NCI-H1436 treated with DMSO at 0.1 percent for 48 hours (cell line): ENCODE measurements around the gene HPSE2.
"Not testable (repeated sequence)": the region's sequence is repeated elsewhere in the genome, so short reads cannot be mapped to it uniquely, and the experiment has no call there.

Source experiments
- DNase-seq: peaks from one replicate; lab custom pipeline; 2025; lab: John Stamatoyannopoulos, UW

HPSE2 gene

GRCh38 chr10:98563811-98564210, 671.8 kb downstream of the HPSE2 start:
- DNase-seq = no peak

DNA sequence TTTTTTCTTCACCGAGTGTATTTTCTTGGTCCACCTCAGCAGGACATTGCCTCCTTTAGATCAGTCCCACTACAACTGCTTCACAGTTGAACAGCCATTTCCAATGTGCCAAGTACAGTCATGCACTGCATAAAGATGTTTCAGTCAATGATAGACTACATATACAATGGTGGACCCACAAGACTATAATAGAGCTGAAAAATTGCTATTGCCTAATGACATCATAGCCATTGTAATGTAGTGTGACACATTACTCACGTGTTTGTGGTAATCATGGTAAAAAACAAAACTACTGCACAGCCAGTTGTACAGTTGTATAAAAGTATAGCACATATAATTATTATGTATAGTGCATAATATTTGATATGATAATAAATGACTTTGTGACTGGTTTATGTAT, 675.1 kb downstream of the HPSE2 start:
- no peak for DNase-seq

- DNase-seq = no peak
Observed at GRCh38 chr10:98556061-98556460, 679.6 kb downstream of the HPSE2 start.

GRCh38 chr10:98555021-98555619, 680.5 kb downstream of the HPSE2 start:
- peak; percentile 91 for DNase-seq

DNA sequence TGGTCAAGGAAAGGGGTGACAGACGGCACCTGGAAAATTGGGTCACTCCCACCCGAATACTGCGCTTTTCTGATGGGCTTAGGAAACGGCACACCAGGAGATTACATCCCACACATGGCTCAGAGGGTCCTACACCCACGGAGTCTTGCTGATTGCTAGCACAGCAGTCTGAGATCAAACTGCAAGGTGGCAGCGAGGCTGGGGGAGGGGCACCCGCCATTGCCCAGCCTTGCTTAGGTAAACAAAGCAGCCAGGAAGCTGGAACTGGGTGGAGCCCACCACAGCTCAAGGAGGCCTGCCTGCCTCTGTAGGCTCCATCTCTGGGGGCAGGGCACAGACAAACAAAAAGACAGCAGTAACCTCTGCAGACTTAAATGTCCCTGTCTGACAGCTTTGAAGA, 694.1 kb downstream of the HPSE2 start:
- not testable (repeated sequence) for DNase-seq

DNA sequence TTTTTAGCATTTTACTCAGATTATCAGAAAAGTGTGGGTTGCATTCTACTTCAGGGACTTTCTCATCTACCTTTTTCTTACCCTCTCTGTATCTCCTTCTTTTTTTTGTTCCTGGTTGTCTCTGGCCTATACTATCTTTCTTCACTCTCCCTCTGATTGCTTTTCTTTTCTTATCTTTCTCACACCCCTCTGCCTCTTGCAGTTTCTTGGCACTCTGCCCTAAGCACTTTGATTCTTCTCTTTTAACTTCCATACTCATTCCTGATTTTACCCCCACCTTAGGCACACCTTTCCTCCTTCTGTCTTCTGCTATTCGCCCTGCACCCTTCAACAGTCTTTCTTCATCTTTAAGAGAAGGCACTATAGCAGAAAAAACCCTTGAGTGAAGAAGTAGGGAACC, 696.1 kb downstream of the HPSE2 start:
- no peak for DNase-seq

DNA sequence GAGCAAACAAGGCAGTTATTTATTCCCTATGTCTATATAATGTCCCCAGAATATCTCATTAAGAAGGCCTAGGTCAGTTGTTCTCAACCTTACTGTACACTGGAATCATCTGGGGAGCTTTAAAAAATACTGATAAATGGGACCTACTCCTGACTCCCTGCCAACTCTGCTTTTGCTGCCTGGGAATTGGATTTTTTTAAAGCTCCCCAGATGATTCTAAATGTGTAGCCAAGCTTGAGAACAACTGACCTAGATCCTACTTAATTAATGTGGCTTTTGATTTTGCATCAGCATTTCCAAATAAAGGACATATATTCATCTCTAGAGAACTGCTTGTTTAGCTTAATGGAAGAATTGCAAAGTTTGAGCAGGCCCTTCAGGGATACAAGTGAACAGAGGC, 697.2 kb downstream of the HPSE2 start:
- DNase-seq = no peak

DNA sequence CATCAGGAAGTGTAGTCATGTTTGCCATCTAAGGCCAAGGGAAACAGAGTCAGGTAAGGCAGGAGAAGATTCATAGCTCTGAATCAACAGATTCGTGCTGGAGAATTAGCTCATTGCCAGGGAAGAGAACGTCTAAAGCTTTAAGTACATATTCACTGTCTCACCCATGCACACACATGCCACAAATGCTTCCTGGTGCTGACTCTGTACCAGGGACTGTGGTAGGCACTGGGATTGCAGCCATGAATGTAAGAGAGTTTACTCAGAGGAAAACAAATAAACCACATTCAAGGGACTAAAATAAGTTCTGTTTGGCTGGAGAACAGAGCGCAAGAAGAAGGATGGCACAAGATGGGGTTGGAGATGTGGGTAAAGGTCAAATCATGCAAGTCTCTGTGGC, 699.1 kb downstream of the HPSE2 start:
- DNase-seq = no peak

DNA sequence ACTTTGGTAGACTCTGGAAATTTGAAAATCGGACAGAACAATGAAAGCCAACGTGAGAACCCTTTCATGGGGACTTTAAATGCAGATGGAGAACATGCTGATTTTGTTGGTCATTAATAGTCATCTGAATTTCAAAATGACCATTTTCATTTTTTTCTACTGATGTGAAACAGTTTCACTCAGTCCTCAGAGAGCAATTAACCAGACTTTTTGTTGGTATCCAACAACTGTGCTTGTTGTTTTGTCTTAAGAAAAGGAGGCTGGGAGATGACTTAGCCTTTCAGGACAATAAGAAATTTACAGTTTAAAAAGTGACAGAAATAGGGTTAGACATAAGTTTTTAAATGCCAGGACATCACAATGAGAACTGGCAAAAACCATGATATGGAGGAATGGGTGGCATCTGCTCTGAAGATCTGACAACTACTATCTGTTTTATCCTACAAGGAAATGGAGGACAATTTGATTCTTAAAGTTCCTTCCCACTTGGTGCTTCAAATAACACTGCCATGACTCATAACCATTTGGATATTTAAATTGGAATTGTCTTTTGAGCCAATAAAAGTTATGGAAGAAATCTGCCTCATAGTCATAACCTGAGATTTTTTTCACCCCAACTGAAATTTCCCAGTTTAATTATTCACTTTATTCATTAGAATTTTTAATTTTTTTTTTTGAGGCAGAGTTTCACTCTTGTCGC, 701.8 kb downstream of the HPSE2 start:
- DNase-seq = no peak

DNA sequence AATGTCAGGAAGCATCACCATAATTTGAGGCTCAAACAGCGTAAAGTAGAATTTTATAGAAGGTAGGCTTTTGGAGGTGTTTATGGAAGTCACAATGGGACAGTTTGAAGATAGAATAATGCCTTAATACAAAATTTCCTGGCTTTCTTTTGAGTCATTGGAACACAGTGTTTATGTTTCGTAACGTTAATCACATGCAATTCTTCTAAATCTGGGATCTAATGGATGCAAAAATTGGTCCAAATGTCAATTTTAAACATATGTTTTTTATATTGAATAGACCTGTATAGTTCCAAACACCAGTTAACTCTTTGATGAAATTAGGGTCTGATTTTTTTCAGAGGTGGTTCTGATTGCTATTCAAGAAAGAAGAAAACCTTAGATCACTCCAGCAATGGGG, 702.4 kb downstream of the HPSE2 start:
- DNase-seq = no peak

GRCh38 chr10:98528805-98529183, 706.9 kb downstream of the HPSE2 start:
- DNase-seq = no peak

GRCh38 chr10:98528166-98528804, 707.4 kb downstream of the HPSE2 start:
- DNase-seq = no peak

GRCh38 chr10:98525969-98526368, 709.7 kb downstream of the HPSE2 start:
- no peak for DNase-seq

DNA sequence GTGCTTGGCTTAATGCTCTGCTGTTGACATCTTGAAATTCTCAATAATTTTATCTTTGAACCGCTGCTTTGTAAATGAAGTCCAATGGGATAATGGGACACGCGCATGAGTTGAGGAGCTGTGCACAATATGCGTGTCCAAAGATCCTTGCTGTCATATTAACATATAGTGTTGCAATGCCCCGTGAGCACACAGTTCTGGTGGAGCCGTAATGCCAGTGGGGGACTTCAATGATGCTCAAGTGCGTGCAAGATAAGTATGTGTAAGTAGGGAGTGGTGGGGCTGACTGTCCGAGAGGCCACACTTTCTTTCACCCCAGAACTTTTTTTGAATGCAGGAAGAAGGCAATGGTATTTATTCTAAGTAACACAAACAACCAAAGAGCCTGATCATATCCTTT, 711.5 kb downstream of the HPSE2 start:
- no peak for DNase-seq

DNA sequence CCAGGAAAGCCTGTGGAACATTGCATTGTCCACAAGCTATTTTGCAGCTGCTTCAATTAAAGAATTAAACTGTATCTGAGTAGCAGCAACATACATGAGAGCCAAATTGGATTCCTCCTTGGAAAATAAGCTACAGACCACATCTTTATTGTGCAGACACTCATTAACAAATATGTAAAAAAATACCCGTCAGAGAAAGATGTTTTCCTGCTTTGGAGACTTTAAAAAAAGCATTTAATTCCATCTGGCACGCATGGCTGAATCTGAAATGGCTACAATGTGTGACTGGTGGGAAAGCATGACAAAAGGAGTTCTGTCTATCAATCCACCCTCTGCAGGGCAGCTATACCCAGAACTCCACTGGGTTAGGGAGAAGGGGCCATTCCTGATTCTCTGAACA, 715.8 kb downstream of the HPSE2 start:
- no peak for DNase-seq

- no peak for DNase-seq
Observed at GRCh38 chr10:98517672-98518071, 718.0 kb downstream of the HPSE2 start.

DNA sequence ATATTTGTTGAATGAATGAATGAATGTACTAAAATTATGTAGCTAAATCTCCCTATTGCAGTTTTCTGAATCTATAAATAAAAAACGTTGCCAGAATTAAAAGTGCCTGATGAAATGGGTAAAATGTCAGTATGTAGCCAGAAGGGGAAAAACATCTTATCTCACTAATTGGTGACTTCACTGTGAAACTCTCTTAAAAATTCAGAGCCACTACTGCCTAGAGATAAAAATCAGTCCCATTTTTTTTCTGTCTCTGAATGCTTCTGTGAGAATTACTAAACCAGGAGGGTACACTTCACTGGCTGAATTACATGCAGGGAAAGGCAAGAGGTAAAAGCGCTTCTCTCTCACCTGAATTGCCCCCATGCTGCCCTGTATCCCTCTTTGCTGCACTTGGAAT, 719.3 kb downstream of the HPSE2 start:
- no peak for DNase-seq

DNA sequence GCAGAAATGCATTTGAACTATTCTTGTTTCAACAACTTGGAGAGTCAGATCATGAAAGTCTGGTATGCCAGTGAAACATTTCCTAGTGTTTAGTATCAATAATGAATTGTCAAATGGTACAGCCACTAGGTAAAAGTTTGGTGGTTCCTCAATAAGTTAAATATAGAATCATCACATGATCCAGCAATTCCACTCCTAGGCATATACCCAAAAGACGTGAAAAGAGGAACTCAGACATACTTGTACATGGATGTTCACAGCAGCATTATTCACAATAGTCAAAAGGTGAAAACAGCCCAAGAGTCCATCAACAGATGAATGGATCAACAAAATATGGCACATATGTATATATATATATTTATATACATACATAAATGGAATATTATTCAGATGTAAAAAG, 721.9 kb downstream of the HPSE2 start:
- no peak for DNase-seq

DNA sequence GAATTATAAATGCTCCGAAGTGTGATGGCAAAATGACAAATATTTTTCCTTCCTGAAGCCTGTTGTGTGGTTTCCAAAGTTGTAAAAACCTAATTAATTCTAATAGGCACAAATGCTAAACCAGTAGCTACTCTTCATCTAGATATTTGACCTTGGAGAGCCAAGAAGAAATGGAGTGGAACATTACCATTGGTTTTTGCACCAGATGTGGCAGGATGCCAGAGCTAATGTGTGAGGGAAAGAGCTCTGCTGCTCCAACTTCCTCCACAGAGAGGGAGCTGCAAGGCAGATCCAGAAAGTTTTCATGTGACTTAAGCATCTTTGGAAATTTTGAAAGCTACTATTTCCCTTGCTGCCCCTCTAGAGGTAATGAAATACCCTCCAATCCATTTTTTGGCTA, 723.8 kb downstream of the HPSE2 start:
- no peak for DNase-seq

DNA sequence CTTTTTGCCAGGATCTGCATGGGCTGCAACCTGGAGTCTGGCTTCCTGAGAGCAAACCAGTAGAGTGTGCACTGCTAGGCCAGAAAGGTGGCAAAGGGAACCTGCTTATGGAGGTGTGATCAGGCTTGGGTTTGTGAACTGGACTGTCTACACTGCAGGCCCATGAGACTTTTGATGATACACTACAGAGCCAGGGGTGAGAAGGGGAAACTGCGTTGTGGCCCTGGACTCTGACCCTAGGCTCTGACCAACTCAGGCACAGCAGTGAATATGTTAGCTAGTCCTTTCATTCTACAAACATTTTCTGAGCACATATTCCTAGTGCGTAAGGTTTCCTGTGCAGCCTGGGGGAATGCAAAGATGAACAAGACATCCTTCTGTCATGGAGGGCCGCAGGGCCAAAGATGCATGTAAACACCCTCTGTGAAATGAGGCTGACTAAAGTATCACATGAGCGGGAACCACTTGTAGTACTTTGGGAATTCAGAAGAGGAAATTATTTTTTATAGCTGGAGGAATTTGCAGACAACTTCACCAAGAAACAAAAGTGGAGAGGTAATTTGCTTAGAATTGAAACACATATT, 725.1 kb downstream of the HPSE2 start:
- DNase-seq = no peak

- no peak for DNase-seq
Observed at GRCh38 chr10:98509745-98510144, 725.9 kb downstream of the HPSE2 start.

GRCh38 chr10:98502535-98502934, 733.1 kb downstream of the HPSE2 start:
- not testable (repeated sequence) for DNase-seq

DNA sequence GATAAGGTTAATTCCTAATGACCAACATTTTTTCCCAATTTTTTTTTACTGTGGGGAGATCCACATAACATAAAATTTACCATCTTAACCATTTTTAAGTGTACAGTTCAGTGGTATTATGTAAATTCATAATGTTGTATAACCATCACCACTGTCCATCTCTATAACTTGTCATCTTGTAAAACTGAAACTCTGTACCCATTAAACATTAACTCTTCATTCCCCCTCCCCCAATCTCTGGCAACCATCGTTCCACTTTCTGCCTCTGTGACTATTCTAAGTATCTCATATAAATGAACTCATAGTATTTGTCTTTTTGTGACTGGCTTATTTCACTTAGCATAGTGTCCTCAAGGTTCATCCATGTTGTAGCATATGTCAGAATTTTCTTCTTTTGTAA, 742.9 kb downstream of the HPSE2 start:
- no peak for DNase-seq
